ENCODE data around the gene TULP4.
"Not testable (repeated sequence)": the region's sequence is repeated elsewhere in the genome, so short reads cannot be mapped to it uniquely, and the experiment has no call there.

Gene TULP4

GRCh38 chr6:158552796-158553138, 240.5 kb downstream of the TULP4 start:
- FAIRE-seq (no peak), DNase-seq (ENCODE audit: insufficient read length, low spot score) (no peak)
- TF ChIP-seq CTCF (IDR thresholded peaks at IDR 0.05; ENCODE audit: insufficient read depth, missing control alignments), result no peak

- TF ChIP-seq CTCF (IDR thresholded peaks at IDR 0.05; ENCODE audit: insufficient read depth, missing control alignments), result no peak
- no peak for FAIRE-seq
- no peak for DNase-seq (ENCODE audit: insufficient read length, low spot score)
Measured at GRCh38 chr6:158554611-158555361, 242.5 kb downstream of the TULP4 start.

DNA sequence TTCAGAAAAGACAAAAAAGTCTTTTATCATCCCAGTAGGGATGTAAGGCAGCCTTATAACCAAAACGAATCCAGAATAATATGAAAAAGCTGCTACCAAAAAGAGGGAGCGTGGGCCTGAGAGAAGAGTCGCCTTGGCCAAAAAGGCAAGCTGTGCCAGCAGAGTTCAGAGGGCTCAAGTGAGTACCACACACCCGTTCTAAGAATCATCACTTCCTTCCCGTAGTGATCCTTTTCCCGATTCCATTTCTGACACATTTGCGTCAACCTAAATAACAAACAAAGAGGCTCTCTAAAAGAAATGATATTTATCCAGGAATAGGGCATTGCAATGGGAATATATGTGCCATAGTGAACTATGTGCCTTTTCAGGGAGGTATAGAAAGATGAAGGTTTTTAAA, 243.8 kb downstream of the TULP4 start:
- DNase-seq (ENCODE audit: insufficient read length, low spot score) (no peak), FAIRE-seq (no peak)
- no peak for TF ChIP-seq CTCF (IDR thresholded peaks at IDR 0.05; ENCODE audit: insufficient read depth, missing control alignments)

GRCh38 chr6:158557110-158557509, 244.8 kb downstream of the TULP4 start:
- not testable (repeated sequence) for FAIRE-seq; DNase-seq (ENCODE audit: insufficient read length, low spot score)

DNA sequence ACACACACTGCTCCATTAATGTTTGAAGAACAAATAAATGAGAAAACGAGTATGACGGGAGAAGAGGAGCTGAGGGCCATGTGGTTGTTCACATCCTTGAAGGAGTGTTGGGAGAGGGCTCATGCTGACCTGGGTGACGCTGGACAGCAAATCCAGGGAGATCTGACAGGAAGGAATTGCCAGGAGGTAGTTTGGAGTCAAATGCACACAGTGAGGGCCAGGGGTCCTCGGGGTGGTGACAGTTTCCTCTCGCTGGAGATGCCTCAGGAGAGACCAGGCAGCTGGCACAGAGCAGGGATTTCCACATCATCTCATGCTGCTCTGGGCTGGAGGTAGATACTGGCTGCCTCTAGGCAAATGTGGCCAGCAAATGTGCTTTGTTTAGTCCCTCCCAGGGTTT, 245.7 kb downstream of the TULP4 start:
- FAIRE-seq, result no peak
- no peak for DNase-seq (ENCODE audit: insufficient read length, low spot score)
- TF ChIP-seq CTCF (IDR thresholded peaks at IDR 0.05; ENCODE audit: insufficient read depth, missing control alignments), result no peak

GRCh38 chr6:158558415-158559306, 246.4 kb downstream of the TULP4 start:
- no peak for TF ChIP-seq CTCF (IDR thresholded peaks at IDR 0.05; ENCODE audit: insufficient read depth, missing control alignments)
- FAIRE-seq, result no peak
- DNase-seq (ENCODE audit: insufficient read length, low spot score), result no peak

- DNase-seq (ENCODE audit: insufficient read length, low spot score) (no peak), FAIRE-seq (no peak)
- no peak for TF ChIP-seq CTCF (IDR thresholded peaks at IDR 0.05; ENCODE audit: insufficient read depth, missing control alignments)
Measured at GRCh38 chr6:158559338-158559894, 247.2 kb downstream of the TULP4 start.
